Tibial artery (tissue), 4 donors: Measurements from ENCODE around the gene NXPH1.

Source experiments
- DNase-seq, 2 donors: peaks; one replicate each; pipeline ENCODE4 v3.0.0-alpha.2; 2019
- H3K27ac ChIP-seq, 2 donors: fragments of 200-600 bp; sonication (generic) in 1 of 2; 1 replicate in 1 of 2; 2 replicates in 1 of 2; pipeline ENCODE4 v1.5.1; 2018 to 2019; ENCODE audit warnings: mild to moderate bottlenecking in 1 of 2
- H3K27me3 ChIP-seq, 2 donors: fragments of 200-600 bp; sonication (generic) in 1 of 2; one replicate each; pipeline versions ENCODE4 v1.5.1 to v1.6.0; 2016 to 2019
- H3K36me3 ChIP-seq, 3 donors: fragments of 200-600 bp; sonication (generic) in 2 of 3; one replicate each; pipeline ENCODE4 v1.5.1; 2016 to 2019; ENCODE audit warnings: mild to moderate bottlenecking in 2 of 3
- H3K4me1 ChIP-seq, 4 donors: fragments of 200-600 bp; sonication (generic) in 2 of 4; 1 replicate in 3 of 4; 2 replicates in 1 of 4; pipeline ENCODE4 v1.5.1; 2016 to 2019
- H3K4me3 ChIP-seq, 2 donors: fragments of 200-600 bp; sonication (generic) in 1 of 2; 1 replicate in 1 of 2; 2 replicates in 1 of 2; pipeline ENCODE4 v1.5.1; 2018 to 2019; ENCODE audit warnings: mild to moderate bottlenecking in 2 of 2
- H3K9me3 ChIP-seq, 3 donors: fragments of 200-600 bp; sonication (generic) in 1 of 3; one replicate each; pipeline ENCODE4 v1.5.1; 2016 to 2019
- intact Hi-C: fragments of 100-400 bp; cut with DNase I; formaldehyde crosslinking; loops from one replicate; pipeline ENCODE4 v1.15.0; 2023; ENCODE audit warnings: low total_unique reads
- TF ChIP-seq, protein P1 (sequence below), 2 experiments: fragments of 200-600 bp in 1 of 2; fragments of 450-650 bp in 1 of 2; IDR thresholded peaks; one replicate each; pipeline ENCODE4 v1.5.1; 2017 to 2019; ENCODE audit warnings: antibody characterized with exemption in 2 of 2, mild to moderate bottlenecking in 1 of 2, moderate library complexity in 1 of 2

Gene NXPH1

DNA sequence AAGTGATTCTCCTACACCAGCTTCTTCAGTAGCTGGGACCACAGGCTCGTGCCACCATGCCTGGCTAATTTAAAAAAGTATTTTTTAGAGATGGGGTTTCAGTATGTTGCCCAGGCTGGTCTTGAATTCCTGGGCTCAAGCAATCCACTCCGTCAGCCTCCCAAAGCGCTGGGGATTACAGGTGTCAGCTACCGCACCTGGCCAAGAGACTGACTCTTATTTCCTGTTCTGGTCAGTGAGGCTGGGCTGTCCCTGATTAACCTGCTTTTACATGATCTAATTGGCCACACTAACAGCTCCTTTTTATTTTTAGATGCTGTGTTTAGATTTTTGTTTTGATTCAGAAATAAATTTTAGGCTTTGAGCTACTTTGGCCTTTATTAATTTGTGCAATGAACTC, 203.9 kb downstream of the NXPH1 start:
- no peak for DNase-seq
- no peaks in the 10 kb centered on the region for H3K36me3 ChIP-seq
- TF ChIP-seq, protein P1, sequence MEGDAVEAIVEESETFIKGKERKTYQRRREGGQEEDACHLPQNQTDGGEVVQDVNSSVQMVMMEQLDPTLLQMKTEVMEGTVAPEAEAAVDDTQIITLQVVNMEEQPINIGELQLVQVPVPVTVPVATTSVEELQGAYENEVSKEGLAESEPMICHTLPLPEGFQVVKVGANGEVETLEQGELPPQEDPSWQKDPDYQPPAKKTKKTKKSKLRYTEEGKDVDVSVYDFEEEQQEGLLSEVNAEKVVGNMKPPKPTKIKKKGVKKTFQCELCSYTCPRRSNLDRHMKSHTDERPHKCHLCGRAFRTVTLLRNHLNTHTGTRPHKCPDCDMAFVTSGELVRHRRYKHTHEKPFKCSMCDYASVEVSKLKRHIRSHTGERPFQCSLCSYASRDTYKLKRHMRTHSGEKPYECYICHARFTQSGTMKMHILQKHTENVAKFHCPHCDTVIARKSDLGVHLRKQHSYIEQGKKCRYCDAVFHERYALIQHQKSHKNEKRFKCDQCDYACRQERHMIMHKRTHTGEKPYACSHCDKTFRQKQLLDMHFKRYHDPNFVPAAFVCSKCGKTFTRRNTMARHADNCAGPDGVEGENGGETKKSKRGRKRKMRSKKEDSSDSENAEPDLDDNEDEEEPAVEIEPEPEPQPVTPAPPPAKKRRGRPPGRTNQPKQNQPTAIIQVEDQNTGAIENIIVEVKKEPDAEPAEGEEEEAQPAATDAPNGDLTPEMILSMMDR (IDR thresholded peaks at IDR 0.05): no peak
- H3K4me1 ChIP-seq: no peaks in the 10 kb centered on the region
- intact Hi-C loops: no loop called here
- no peak overlapping the region for H3K27ac ChIP-seq
- no peaks in the 10 kb centered on the region for H3K27me3 ChIP-seq
- no peaks in the 10 kb centered on the region for H3K9me3 ChIP-seq
- H3K4me3 ChIP-seq: no peak overlapping the region

DNA sequence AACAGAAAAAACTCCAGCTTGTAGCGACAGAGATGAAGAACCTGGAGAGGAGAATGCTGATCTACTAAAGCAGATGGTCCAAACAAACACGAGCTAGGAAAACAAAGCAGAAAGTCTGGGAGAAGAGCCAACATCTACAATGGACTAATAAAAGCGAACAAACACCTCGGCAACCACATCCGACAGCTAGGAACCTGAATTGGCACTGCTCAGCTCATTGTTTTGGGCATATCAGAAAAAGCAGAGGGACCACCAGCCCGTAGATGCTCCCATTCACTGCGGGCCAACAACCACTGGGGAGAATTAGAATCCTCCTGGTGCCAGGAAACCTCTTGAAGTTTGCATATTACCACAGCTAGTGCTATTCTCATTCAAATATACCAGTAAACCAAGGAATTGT, 204.7 kb downstream of the NXPH1 start:
- H3K4me3 ChIP-seq: no peak overlapping the region
- intact Hi-C loops: no loop called here
- no peaks in the 10 kb centered on the region for H3K36me3 ChIP-seq
- H3K27me3 ChIP-seq: no peaks in the 10 kb centered on the region
- TF ChIP-seq, protein P1 (IDR thresholded peaks at IDR 0.05): no peak
- H3K4me1 ChIP-seq: no peaks in the 10 kb centered on the region
- DNase-seq: no peak
- no peaks in the 10 kb centered on the region for H3K9me3 ChIP-seq
- no peak overlapping the region for H3K27ac ChIP-seq

DNA sequence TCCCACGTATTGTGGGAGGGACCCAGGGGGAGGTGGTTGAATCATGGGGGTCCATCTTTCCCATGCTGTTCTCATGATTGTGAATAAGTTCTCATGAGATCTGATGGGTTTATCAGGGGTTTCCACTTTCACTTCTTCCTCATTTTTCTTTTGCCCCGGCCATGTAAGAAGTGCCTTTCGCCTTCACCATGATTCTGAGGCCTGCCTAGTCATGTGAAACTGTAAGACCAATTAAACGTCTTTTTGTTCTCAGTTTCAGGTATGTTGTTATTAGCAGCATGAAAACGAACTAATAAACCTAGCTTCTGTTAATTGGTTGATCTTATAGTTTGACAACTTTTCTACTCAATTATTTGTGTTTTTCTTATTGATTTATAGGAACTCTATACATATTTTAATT, 206.3 kb downstream of the NXPH1 start:
- Histone ChIP-seq H3K9me3 (no peaks in the 10 kb centered on the region), H3K4me1 (no peaks in the 10 kb centered on the region), H3K36me3 (no peaks in the 10 kb centered on the region), H3K27me3 (no peaks in the 10 kb centered on the region), H3K4me3 (no peak overlapping the region), H3K27ac (no peak overlapping the region)
- intact Hi-C loops: no loop called here
- DNase-seq: no peak
- TF ChIP-seq, protein P1 (IDR thresholded peaks at IDR 0.05): no peak

DNA sequence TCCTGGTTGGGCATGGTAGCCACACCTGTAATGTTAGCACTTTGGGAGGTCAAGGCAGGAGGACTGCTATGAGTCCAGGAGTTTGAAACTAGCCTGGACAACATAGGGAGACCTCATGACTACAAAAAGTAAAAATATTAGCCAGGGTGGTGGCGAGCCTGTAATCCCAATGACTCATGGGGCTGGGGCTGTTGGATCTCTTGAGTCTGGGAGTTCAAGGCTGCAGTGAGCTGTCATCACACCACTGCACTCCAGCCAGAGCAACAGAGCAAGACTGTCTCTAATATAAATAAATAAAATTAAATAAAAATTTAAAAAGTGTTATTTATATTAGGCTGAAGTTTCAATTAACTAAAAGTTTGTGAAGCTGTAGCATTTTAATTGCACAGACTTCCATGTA, 207.3 kb downstream of the NXPH1 start:
- H3K4me1 ChIP-seq: no peaks in the 10 kb centered on the region

DNA sequence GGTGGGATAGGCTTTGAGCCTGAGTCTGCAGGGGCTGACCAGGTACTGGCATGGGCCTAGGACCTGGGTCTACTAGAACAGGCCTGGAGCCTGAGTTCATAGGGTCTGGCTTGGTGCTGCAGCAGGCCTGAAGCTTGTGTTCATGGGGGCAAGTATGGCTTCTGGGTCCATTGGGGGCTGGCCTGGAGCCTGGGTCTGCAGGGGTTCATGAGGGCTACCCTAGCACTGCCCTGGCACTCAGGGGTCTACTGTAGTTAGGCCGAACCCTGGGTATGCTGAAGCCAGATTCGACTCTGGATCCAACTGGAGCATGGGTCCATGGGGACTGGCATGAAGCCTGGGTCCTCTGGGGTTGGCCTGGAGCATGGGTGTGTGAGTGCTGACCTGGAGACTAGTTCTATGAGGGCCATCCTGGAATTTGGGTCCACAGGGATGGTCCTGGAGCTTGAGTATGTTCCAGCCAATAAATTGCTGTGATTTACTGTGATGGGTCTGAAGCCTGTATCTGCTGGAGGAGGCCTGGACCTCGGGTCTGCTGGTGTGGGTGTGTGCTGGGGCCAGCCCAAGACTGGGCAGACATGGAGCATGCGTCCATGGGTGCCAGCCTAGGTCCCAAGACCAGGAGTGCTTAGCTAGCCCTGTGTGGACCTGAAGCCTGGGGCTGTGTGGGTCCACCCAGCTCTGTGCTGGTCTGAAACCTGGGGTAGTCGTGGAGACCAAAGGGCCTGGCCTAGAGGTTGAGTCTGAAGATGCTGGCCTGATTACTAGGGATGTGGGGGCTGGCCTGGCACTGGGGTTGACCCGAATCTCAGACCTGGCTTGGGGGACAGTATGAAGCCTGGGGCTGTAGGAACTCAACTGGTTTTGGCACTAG, 235.5 kb downstream of the NXPH1 start:
- Histone ChIP-seq H3K4me3 (no peak overlapping the region), H3K4me1 (no peaks in the 10 kb centered on the region), H3K9me3 (no peaks in the 10 kb centered on the region), H3K27me3 (no peaks in the 10 kb centered on the region), H3K27ac (no peak overlapping the region), H3K36me3 (no peaks in the 10 kb centered on the region)
- TF ChIP-seq, protein P1 (IDR thresholded peaks at IDR 0.05): no peak
- DNase-seq: no peak
- intact Hi-C loops: no loop called here

More for the DNA sequence above, 207.3 kb downstream of the NXPH1 start:
- no peaks in the 10 kb centered on the region for H3K36me3 ChIP-seq
- H3K27ac ChIP-seq: no peak overlapping the region
- DNase-seq: no peak
- intact Hi-C loops: no loop called here
- H3K4me3 ChIP-seq: no peak overlapping the region
- TF ChIP-seq, protein P1 (IDR thresholded peaks at IDR 0.05): no peak
- no peaks in the 10 kb centered on the region for H3K9me3 ChIP-seq
- H3K27me3 ChIP-seq: no peaks in the 10 kb centered on the region
